ENCODE results near the gene AUH.

- TF ChIP-seq CTCF (IDR thresholded peaks at IDR 0.05) (no peak), POLR2A (IDR thresholded peaks at IDR 0.05) (no peak)
These were observed 13.4 kb downstream of the AUH start for GRCh38 chr9:91348191-91348807.

Measured in esophagus squamous epithelium (tissue), 4 donors.